ENCODE results near the gene GJB2.

- TF ChIP-seq CTCF (optimal IDR thresholded peaks at IDR 0.05 in 1 of 3, IDR thresholded peaks at IDR 0.05 in 1 of 3, conservative IDR thresholded peaks at IDR 0.05 in 1 of 3; ENCODE audit: extremely low read depth in 1 of 3, insufficient read depth in 2 of 3, low read length in 3 of 3) (no peak), EZH2 (IDR thresholded peaks at IDR 0.05; ENCODE audit: low read length) (no peak)
Measured at GRCh38 chr13:20222553-20222952, 29.8 kb upstream of the GJB2 start.
